Measurements from ENCODE around the gene SET.
"Not testable (repeated sequence)": the region's sequence is repeated elsewhere in the genome, so short reads cannot be mapped to it uniquely, and the experiment has no call there.

Gene SET, protein sequence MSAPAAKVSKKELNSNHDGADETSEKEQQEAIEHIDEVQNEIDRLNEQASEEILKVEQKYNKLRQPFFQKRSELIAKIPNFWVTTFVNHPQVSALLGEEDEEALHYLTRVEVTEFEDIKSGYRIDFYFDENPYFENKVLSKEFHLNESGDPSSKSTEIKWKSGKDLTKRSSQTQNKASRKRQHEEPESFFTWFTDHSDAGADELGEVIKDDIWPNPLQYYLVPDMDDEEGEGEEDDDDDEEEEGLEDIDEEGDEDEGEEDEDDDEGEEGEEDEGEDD

DNA sequence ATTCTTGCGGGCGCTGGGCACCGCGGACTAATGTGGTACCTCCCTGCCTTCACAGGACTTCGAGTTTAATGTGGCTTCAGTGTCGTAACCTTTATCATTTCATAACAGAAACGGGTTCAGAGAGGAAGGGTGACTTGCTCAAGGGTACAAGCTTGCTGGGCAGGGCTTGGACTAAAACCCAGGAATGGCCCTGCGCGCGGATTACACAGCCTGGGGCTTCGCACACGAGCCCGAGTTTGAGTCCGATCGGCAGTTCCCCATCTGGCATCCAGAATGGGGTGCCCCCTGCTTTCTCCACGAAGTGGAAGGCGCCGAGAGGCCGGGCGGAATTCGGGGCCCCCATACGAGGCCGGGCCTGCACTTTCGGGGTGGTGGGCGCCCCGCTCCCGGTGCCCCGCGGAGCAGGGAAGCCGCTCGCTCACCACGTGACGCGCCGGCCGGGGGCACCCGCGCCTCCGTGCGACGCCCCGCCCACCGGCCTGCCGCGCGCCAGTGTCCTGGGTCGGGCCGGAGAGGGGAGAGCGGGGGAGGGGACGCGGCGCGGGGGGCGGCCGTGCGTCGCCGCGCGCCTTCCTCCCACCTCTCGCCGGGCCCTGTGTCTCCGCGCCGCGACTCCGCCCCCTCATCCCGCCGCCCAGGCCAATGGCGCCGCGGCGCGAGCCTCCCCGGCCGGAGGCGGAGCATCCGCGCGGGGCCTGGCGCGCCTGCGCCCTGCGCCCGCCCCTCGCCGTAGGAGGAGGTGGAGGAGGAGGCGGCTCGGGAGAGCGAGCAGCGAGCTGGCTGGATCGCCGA, at the start of gene SET:
Gene SET, plus strand, starts transcription at position 722 of the 792 bp plus-strand sequence. CDS start 361 bp downstream, outside the sequence.
- in situ Hi-C loops (cut with MboI; ENCODE audit: low sequenced_read_pairs, unreplicated experiment) = no loop called here
- peak; percentile 99 for DNase-seq (ENCODE audit: low spot score)
- TF ChIP-seq CTCF (IDR thresholded peaks at IDR 0.05; ENCODE audit: borderline replicate concordance, control extremely low read depth, extremely low read depth, insufficient read depth, missing control alignments) = no peak

GRCh38 chr9:128640603-128641002, 48.4 kb upstream of the SET start:
- no peak for DNase-seq (ENCODE audit: low spot score)
- in situ Hi-C loops (cut with MboI; ENCODE audit: low sequenced_read_pairs, unreplicated experiment) = no loop called here
- TF ChIP-seq CTCF (IDR thresholded peaks at IDR 0.05; ENCODE audit: borderline replicate concordance, control extremely low read depth, extremely low read depth, insufficient read depth, missing control alignments) = no peak

DNA sequence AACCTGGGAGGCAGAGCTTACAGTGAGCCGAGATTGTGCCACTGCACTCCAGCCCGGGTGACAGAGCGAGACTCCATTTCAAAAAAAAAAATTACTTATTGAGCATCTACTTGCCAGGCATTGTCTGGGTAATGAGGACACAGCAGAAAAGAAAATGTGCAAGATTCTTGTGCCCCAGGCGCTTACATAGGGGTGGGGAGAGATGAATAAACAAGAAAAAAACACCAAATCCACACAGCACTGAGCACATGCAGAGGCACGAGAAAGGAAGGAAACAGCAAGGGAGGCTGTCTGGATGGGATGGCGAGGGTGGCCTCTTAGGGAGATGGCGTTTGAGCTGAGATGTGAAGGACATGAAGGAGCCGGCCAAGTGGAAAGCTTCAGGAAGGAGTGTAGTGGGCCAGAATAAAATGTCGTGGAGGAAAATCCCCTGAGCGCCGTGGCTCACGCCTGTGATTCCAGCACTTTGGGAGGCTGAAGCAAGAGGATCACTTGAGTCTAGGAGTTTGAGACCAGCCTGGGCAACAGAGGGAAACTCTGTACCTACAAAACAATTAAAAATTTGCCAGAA, 46.3 kb upstream of the SET start:
- in situ Hi-C loops (cut with MboI; ENCODE audit: low sequenced_read_pairs, unreplicated experiment) = no loop called here
- no peak for TF ChIP-seq CTCF (IDR thresholded peaks at IDR 0.05; ENCODE audit: borderline replicate concordance, control extremely low read depth, extremely low read depth, insufficient read depth, missing control alignments)

DNA sequence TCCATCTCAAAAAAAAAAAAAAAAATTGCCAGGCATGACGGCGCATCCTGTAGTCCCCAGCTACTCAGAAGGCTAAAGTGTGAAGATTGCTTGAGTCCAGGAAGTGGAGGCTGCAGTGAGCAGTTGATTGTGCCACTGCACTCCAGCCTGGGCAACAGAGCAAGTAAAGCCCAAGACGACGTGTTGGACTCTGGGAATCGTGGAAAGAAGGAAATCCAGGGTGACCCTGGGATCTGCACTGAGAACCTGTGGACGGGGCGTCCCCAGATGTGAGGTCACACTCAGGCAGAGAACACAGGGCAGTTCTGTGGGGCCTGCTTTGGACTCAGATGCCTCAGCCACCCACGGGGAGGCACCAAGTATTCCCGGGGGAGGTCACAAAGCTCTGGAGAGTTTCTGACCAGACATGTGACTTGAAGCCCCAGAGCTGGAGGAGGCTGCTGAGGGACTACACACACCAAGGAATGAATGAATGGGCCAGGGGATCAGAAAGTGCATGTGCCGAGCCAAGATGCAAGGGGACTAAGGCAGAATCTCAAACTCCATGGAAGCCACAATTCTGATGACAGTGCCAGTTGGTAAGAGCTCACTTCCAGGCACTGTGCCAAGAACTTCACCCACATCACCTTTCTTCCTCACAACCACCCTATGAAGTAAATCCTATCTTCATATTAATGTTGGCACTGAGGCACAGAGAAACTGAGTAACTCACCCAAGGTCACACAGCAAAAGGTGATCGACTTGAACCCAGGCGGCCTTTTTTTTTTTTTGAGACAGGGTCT, 45.3 kb upstream of the SET start:
- peak; percentile 74 for DNase-seq (ENCODE audit: low spot score)
- TF ChIP-seq CTCF (IDR thresholded peaks at IDR 0.05; ENCODE audit: borderline replicate concordance, control extremely low read depth, extremely low read depth, insufficient read depth, missing control alignments) = no peak
- in situ Hi-C loops (cut with MboI; ENCODE audit: low sequenced_read_pairs, unreplicated experiment) = no loop called here

More for the DNA sequence above, 46.3 kb upstream of the SET start:
- DNase-seq (ENCODE audit: low spot score) = peak; percentile 22

GRCh38 chr9:128648206-128648605, 40.8 kb upstream of the SET start:
- in situ Hi-C loops (cut with MboI; ENCODE audit: low sequenced_read_pairs, unreplicated experiment); DNase-seq (ENCODE audit: low spot score): not testable (repeated sequence)

DNA sequence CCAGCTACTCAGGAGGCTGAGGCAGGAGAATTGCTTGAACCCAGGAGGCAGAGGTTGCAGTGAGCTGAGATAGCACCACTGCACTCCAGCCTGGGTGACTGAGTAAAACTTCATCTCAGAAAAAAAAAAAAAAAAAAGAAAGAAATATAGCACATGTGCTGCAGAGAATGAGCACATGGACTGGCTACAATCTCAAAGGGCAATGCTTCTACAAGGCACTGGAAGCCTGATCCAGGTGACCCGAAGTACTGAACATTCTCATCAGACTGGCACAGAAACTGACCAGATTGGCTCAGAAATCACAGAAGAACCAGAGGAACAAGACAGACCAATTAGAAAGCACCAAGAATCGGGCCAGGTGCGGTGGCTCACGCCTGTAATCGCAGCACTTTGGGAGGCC, 37.2 kb upstream of the SET start:
- in situ Hi-C loops (cut with MboI; ENCODE audit: low sequenced_read_pairs, unreplicated experiment) = no loop called here
- DNase-seq (ENCODE audit: low spot score) = no peak
- TF ChIP-seq CTCF (IDR thresholded peaks at IDR 0.05; ENCODE audit: borderline replicate concordance, control extremely low read depth, extremely low read depth, insufficient read depth, missing control alignments) = no peak
